ENCODE results near the gene CASK. TPM values are rescaled to one million over a fixed set of nuclear protein-coding genes. Genes with fewer than 3 reads are reported as not detected.

CASK gene
- total RNA-seq, 1 experiment from 2014 or later, result 29.4 TPM

DNA sequence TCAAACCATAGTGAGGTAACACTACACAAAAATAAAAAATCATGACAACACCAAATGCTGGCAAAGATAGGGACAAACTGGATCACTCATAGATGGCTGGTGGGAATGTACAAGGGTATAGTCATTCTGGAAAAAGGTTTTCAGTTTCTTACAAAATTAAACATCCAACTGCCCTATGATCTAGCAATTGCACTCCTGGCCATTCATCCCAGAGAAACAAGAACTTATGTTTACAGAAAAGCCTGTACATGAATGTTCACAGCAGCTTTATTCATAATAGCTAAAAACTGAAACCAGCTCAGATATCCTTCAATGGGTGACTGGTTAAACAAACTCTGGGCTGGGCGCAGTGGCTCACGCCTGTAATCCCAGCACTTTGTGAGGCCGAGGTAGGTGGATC is 432.9 kb downstream of the CASK start:
- no peak for DNase-seq
- no peak overlapping the region for H2AFZ ChIP-seq
- no peaks in the 10 kb centered on the region for H3K36me3 ChIP-seq (ENCODE audit: low read depth)
- H3K27me3 ChIP-seq (ENCODE audit: insufficient read depth, low read depth), result no peaks in the 10 kb centered on the region
- H4K20me1 ChIP-seq (ENCODE audit: insufficient read depth), result no peaks in the 10 kb centered on the region
- H3F3A ChIP-seq (ENCODE audit: insufficient read depth, low read depth), result no peaks in the 10 kb centered on the region
- no peak for TF ChIP-seq EZH2 (IDR thresholded peaks at IDR 0.05; ENCODE audit: low read depth)
- TF ChIP-seq, protein P1, sequence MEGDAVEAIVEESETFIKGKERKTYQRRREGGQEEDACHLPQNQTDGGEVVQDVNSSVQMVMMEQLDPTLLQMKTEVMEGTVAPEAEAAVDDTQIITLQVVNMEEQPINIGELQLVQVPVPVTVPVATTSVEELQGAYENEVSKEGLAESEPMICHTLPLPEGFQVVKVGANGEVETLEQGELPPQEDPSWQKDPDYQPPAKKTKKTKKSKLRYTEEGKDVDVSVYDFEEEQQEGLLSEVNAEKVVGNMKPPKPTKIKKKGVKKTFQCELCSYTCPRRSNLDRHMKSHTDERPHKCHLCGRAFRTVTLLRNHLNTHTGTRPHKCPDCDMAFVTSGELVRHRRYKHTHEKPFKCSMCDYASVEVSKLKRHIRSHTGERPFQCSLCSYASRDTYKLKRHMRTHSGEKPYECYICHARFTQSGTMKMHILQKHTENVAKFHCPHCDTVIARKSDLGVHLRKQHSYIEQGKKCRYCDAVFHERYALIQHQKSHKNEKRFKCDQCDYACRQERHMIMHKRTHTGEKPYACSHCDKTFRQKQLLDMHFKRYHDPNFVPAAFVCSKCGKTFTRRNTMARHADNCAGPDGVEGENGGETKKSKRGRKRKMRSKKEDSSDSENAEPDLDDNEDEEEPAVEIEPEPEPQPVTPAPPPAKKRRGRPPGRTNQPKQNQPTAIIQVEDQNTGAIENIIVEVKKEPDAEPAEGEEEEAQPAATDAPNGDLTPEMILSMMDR (conservative IDR thresholded peaks at IDR 0.05), result no peak
- H3K9me2 ChIP-seq (ENCODE audit: insufficient read depth), result no peaks in the 10 kb centered on the region
- no peaks in the 10 kb centered on the region for H3K4me1 ChIP-seq (replicated peaks; ENCODE audit: insufficient read depth)
- H3K27ac ChIP-seq, result no peak overlapping the region
- BruUV-seq (replicated peaks), result no TSS peak
- H3K9me3 ChIP-seq (ENCODE audit: insufficient read depth, low read depth), result no peaks in the 10 kb centered on the region
- intact Hi-C loops (cut with micrococcal nuclease; ENCODE audit: unreplicated experiment), result no loop called here
- no peak overlapping the region for H3K4me2 ChIP-seq
- ChIA-PET POLR2A (ENCODE audit: unreplicated experiment) (no interaction called here), CTCF (no interaction called here)
- H3K4me3 ChIP-seq, result no peak overlapping the region
- no peaks in the 10 kb centered on the region for H3K79me2 ChIP-seq (ENCODE audit: low read depth)

DNA sequence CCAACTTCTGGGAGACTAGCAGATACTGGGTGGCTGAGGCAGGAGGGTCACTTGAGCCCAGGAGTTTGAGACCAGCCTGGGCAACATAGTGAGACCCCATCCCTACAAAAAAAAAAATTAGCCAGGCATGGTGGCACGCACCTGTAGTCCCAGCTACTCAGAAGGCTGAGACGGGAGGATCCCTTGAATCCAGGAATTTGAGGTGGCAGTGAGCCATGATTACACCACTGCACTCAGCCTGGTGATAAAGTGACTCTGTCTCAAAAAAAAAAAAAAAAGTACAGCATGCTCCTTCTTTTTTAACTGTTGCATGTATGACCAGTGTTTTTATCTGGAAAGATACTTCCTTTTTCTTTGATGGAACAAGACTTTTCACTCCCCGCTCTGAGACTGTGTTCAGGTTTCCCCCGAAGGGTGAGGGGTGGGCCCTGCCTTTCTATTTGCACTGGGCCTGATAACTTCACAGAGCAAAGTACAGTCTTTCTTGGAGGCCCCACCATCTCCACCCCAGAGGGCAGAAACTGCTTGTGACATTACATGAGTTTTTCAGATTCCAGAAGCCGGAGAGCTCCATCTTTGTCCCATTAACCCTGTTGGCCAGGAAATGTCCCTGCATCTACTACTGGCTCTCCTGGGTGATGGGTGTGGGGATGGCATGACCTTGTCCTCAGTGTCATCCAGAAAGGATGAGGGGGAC is 441.1 kb downstream of the CASK start:
- no peak overlapping the region for H3K27ac ChIP-seq
- H3K9me3 ChIP-seq (ENCODE audit: insufficient read depth, low read depth), result no peaks in the 10 kb centered on the region
- H3K79me2 ChIP-seq (ENCODE audit: low read depth), result no peaks in the 10 kb centered on the region
- H3K4me3 ChIP-seq, result no peak overlapping the region
- CTCF ChIA-PET, result no interaction called here
- no peak for TF ChIP-seq EZH2 (IDR thresholded peaks at IDR 0.05; ENCODE audit: low read depth)
- TF ChIP-seq, protein P1 (conservative IDR thresholded peaks at IDR 0.05), result no peak
- intact Hi-C loops (cut with micrococcal nuclease; ENCODE audit: unreplicated experiment), result no loop called here
- H3K4me2 ChIP-seq, result no peak overlapping the region
- H3F3A ChIP-seq (ENCODE audit: insufficient read depth, low read depth), result no peaks in the 10 kb centered on the region
- no peaks in the 10 kb centered on the region for H3K4me1 ChIP-seq (replicated peaks; ENCODE audit: insufficient read depth)
- no peak overlapping the region for H2AFZ ChIP-seq
- H3K27me3 ChIP-seq (ENCODE audit: insufficient read depth, low read depth), result no peaks in the 10 kb centered on the region
- DNase-seq, result no peak
- H3K36me3 ChIP-seq (ENCODE audit: low read depth), result no peaks in the 10 kb centered on the region
- BruUV-seq (replicated peaks), result no TSS peak
- no peaks in the 10 kb centered on the region for H4K20me1 ChIP-seq (ENCODE audit: insufficient read depth)
- H3K9me2 ChIP-seq (ENCODE audit: insufficient read depth), result no peaks in the 10 kb centered on the region
- POLR2A ChIA-PET (ENCODE audit: unreplicated experiment), result no interaction called here

DNA sequence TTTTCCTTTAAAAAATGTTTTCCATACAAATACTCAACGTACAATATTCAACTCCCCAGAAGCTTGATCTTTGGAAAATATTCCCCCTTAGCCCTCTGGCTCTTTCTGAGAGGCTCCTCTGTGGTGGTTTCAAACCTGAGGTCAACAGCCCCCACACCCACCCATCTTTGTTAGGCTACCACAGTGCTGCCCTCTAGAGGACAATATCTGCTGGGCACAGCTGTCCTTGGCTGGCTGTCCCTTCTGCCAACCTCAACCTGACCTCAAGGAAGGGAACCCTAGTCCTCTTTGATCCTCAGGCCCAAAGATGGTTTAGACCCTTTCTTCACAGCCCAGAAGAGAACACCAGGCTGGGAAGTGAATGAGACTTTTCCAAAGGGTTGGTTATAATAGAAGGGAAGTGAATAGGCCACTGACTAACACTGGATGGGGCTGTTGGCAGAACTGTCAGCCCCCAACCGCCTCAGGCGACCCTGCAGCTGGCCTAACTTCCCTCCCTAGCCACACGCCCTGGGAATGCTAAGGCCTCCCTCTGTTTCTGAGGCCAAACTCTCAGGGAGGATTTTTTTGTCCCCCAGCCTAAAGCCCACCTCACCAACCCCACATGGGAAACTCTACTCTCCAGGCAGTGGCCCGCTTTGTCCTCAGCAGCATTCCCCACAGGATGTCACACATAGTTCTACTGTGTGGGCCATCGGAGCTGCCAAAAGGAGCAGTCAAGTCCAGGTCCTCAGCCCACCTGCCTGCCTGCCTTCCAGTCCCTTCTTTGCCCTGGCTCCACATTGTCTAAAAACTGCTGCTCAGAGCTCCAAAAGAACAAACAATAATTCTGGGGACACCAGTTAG is 441.9 kb downstream of the CASK start:
- intact Hi-C loops (cut with micrococcal nuclease; ENCODE audit: unreplicated experiment), result no loop called here
- no peak overlapping the region for H2AFZ ChIP-seq
- no peaks in the 10 kb centered on the region for H3K79me2 ChIP-seq (ENCODE audit: low read depth)
- H4K20me1 ChIP-seq (ENCODE audit: insufficient read depth), result no peaks in the 10 kb centered on the region
- H3K27ac ChIP-seq, result no peak overlapping the region
- H3K27me3 ChIP-seq (ENCODE audit: insufficient read depth, low read depth), result no peaks in the 10 kb centered on the region
- POLR2A ChIA-PET (ENCODE audit: unreplicated experiment), result no interaction called here
- DNase-seq, result no peak
- H3F3A ChIP-seq (ENCODE audit: insufficient read depth, low read depth), result no peaks in the 10 kb centered on the region
- H3K9me2 ChIP-seq (ENCODE audit: insufficient read depth), result no peaks in the 10 kb centered on the region
- CTCF ChIA-PET, result no interaction called here
- H3K9me3 ChIP-seq (ENCODE audit: insufficient read depth, low read depth), result no peaks in the 10 kb centered on the region
- TF ChIP-seq, protein P1 (conservative IDR thresholded peaks at IDR 0.05), result peak; percentile 45
- TF ChIP-seq EZH2 (IDR thresholded peaks at IDR 0.05; ENCODE audit: low read depth), result no peak
- H3K36me3 ChIP-seq (ENCODE audit: low read depth), result no peaks in the 10 kb centered on the region
- no peak overlapping the region for H3K4me3 ChIP-seq
- no peaks in the 10 kb centered on the region for H3K4me1 ChIP-seq (replicated peaks; ENCODE audit: insufficient read depth)
- no peak overlapping the region for H3K4me2 ChIP-seq
- no TSS peak for BruUV-seq (replicated peaks)

Measured in PC-9 (cell line).